ENCODE measurements around the gene POLR1A.

DNA sequence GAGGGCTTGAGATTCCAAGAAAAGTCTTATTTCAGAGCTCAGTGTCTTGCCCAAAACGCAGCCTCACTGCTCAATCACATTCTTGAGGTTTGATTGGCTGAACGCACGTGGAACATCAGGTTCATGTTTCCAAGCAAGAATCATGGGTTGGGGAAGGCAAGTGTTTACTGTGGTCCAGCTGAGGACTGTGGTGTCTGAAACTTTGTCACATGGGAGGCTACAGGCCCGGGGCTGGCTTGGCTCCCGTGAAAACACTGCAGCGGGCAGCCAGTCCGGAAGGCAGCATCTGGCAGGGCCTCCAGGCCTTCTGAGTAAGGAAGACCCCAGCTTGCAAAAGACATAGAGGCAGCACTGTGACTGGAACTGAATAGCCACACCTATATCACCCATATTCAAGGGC, 84.7 kb downstream of the POLR1A start:
- no peak for TF ChIP-seq RBAK (CRISPR knock-in tag; IDR thresholded peaks at IDR 0.05)
- no peak for TF ChIP-seq RERE (CRISPR knock-in tag; IDR thresholded peaks at IDR 0.05; ENCODE audit: low read depth)
- TF ChIP-seq ZNF234 (CRISPR knock-in tag; conservative IDR thresholded peaks at IDR 0.05): no peak
- TF ChIP-seq THYN1 (CRISPR knock-in tag; IDR thresholded peaks at IDR 0.05; ENCODE audit: borderline replicate concordance, low read depth): no peak
- TF ChIP-seq CBX5 (CRISPR knock-in tag; IDR thresholded peaks at IDR 0.05; ENCODE audit: borderline replicate concordance): no peak
- TF ChIP-seq GTF2F1 (IDR thresholded peaks at IDR 0.05; ENCODE audit: low read length): no peak
- TF ChIP-seq MAZ (IDR thresholded peaks at IDR 0.05; ENCODE audit: borderline replicate concordance, low read depth, low read length): no peak
- TF ChIP-seq MAZ (CRISPR knock-in tag; IDR thresholded peaks at IDR 0.05; ENCODE audit: low read depth): no peak
